Activated CD4-positive, alpha-beta T cell treated with anti-CD3 and anti-CD28 coated beads for 48 hours (primary cell): ENCODE measurements around the gene ARHGEF37.

Experiments used
- DNase-seq: peaks from one replicate; pipeline ENCODE4 v3.0.0-alpha.2; 2020

Gene ARHGEF37

GRCh38 chr5:149603210-149603609, 21.9 kb downstream of the ARHGEF37 start:
- DNase-seq: no peak

GRCh38 chr5:149603920-149604319, 22.6 kb downstream of the ARHGEF37 start:
- no peak for DNase-seq

GRCh38 chr5:149604321-149604720, 23.0 kb downstream of the ARHGEF37 start:
- DNase-seq: no peak

- DNase-seq: no peak
Observed at GRCh38 chr5:149605354-149605997, 24.2 kb downstream of the ARHGEF37 start.

GRCh38 chr5:149605998-149606724, 24.9 kb downstream of the ARHGEF37 start:
- no peak for DNase-seq

GRCh38 chr5:149608936-149609545, 27.7 kb downstream of the ARHGEF37 start:
- no peak for DNase-seq

GRCh38 chr5:149609640-149610219, 28.4 kb downstream of the ARHGEF37 start:
- DNase-seq: no peak

GRCh38 chr5:149610589-149611255, 29.4 kb downstream of the ARHGEF37 start:
- no peak for DNase-seq

- no peak for DNase-seq
Observed at GRCh38 chr5:149611326-149611725, 30.0 kb downstream of the ARHGEF37 start.

- no peak for DNase-seq
Observed at GRCh38 chr5:149614034-149614907, 33.0 kb downstream of the ARHGEF37 start.

GRCh38 chr5:149615976-149616375, 34.7 kb downstream of the ARHGEF37 start:
- no peak for DNase-seq

GRCh38 chr5:149616727-149617285, 35.5 kb downstream of the ARHGEF37 start:
- peak; percentile 42 for DNase-seq

GRCh38 chr5:149617760-149618306, 36.5 kb downstream of the ARHGEF37 start:
- no peak for DNase-seq

GRCh38 chr5:149618581-149619248, 37.4 kb downstream of the ARHGEF37 start:
- DNase-seq: peak; percentile 53

- DNase-seq: no peak
Observed at GRCh38 chr5:149621415-149622098, 40.3 kb downstream of the ARHGEF37 start.

- DNase-seq: no peak
Observed at GRCh38 chr5:149622466-149622865, 41.2 kb downstream of the ARHGEF37 start.

- DNase-seq: no peak
Observed at GRCh38 chr5:149623473-149623872, 42.2 kb downstream of the ARHGEF37 start.

- DNase-seq: no peak
Observed at GRCh38 chr5:149627070-149627469, 45.8 kb downstream of the ARHGEF37 start.

- DNase-seq: no peak
Observed at GRCh38 chr5:149628221-149628620, 46.9 kb downstream of the ARHGEF37 start.

GRCh38 chr5:149628846-149629388, 47.6 kb downstream of the ARHGEF37 start:
- DNase-seq: no peak
